GM21381 (cell line): ENCODE data around the gene PTPN22.

Experiments
- ATAC-seq: cut with Tn5 transposase; IDR thresholded peaks from one replicate; pipeline ENCODE4 v1.9.1; 2021; ENCODE audit warnings: mild to moderate bottlenecking, moderate library complexity; ENCODE audit not compliant: unreplicated experiment

PTPN22 gene

GRCh38 chr1:113765306-113766230 lies 105.9 kb downstream of the PTPN22 start:
- ATAC-seq, result no peak
